ENCODE results near the gene ADAMTS14.

The ADAMTS14 gene

DNA sequence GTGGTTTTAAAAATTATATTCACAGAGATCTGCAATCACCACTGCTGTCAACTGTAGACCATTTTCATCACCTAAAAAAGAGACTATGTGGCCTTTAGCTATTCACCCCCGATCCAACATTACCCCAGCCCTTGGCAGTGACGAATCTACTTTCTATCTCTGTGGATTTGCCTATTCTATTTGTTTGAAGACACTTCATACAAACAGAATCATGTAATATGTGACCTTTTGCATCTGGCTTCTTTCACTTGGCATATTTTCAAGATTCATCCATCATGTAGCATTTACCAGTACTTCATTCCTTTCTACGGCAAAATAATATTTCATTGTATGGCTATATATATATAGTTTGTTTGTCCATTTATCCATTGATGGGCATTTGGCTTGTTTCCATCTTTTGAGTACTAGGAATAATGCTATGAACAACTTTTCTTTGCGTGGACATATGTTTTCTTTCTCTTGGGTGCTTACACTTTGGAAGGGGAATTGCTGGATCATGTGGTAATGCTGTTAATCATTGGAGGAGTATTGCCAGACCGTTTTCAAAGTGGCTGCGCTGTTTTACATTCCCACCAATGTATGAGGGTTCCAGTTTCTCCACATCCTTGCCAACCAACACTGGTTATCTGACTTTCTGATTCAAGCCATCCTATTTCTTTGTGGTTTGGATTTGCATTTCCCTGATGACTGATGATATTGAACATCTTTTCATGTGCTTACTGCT, 22.3 kb downstream of the ADAMTS14 start:
- no peak for DNase-seq (ENCODE audit: low spot score)

DNA sequence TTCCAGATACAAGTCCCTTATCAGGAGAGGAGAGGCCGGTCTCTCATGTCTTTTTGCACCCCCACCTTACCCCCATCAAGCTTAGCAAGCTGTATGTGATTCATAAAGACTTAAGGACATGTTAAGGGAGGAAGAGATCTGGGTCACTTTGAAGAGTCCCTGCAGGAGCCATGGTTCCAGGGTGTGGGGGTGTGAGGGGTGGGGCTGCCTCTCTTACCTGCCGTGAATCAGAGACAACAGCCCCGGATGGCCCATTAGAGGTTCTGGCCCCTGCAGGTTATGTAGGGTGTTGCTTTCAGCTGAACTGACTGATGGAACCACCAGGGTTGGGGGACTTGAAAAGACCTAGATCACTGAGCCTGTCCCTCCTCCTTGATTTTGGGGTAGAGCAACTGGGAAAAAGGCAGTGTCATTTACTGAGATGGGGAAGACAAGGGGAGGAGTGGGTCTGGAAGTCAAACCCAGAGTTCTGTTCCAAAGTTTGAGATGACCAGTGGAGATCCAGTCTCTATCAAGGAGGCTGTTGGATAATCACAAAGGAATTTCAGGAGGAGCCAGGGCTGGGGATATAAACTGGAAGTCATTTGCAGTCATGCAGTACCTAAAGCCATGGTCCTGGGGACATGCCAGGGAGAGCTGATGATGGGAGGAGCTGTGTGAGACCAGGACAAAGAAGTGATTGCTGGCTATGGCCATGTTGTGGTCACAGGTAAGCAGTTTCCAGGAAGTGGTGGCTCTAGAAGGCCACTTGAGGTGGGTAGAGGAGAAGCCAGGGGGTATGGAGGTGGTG, 23.1 kb downstream of the ADAMTS14 start:
- no peak for DNase-seq (ENCODE audit: low spot score)

GRCh38 chr10:70698211-70698610, 25.9 kb downstream of the ADAMTS14 start:
- no peak for DNase-seq (ENCODE audit: low spot score)

DNA sequence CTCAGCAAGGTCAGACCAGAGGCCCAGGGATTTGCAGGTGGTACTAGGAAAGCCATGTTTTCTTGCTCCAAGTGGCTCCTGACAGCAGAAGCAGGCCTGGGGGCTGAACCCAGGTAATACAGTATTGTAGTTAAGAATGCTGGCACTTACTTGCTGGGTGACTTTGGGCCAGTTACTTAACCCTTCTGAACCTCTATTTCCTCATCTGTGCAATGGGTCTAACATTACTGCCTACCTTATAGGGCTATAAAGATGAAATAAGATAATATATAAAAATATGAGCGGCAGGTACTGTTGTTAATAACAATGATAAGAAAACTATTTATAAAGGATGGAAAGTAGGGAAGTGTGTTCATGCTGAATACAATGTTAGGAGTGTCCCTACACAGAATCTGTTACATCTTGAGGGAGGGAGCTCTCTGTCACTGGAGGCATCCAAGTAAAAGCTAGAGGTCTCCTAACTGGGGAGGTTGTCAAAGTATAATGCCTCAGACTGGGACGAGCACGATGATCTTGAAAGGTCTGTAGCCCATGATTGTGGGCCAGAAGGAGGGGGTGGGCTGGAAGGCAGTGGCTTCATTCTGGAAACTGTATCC, 26.9 kb downstream of the ADAMTS14 start:
- no peak for DNase-seq (ENCODE audit: low spot score)

DNA sequence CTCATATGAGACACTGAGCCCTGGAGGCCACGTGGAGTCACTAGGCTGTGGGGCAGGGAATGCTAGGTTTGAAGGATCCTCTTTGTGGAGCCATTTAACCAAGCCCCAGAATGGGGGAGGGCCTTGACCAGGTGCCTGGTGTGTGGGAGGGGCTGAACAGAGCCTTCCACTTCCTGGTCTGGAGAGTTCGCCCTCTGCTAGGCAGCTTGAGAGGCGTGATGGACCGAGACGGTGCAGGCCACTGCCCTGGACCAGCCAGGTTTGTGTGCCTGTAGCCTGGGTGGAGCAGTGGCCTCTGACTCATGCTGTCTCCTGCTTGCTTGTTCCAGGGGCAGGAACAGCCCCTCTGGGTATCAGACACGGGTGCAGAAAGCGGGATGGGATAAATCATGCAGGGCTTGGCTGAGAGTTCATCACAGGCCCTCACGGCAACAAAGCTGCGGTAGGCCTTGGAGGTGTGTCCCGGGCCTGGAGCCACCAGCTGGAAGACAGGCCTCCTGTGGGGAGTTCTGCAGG, 27.4 kb downstream of the ADAMTS14 start:
- DNase-seq (ENCODE audit: low spot score), result no peak

DNA sequence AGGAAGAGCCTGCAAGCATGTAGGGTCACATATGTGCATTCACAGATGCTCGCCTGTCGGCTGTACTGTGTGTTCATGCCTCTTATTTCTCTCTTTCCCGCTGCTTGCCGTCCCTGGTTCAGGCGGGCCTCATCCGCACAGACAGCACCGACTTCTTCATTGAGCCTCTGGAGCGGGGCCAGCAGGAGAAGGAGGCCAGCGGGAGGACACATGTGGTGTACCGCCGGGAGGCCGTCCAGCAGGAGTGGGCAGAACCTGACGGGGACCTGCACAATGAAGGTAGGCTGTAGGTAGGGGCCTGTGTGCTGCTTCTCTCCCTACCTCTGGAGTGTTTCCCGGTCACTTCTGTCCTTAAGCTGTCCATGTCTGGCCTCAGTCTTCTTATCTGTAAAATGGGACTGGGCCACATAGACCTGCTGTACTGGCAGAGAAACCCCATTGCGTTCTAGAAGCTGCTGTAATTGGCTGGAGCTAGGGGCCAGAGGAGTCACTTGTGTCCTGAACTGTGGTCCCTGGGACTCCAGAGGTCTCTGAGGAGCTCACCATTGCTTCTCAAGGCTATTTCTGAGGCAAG, 30.0 kb downstream of the ADAMTS14 start:
- no peak for DNase-seq (ENCODE audit: low spot score)

GRCh38 chr10:70704211-70704610, 31.9 kb downstream of the ADAMTS14 start:
- no peak for DNase-seq (ENCODE audit: low spot score)

- DNase-seq (ENCODE audit: low spot score), result no peak
These were observed 33.0 kb downstream of the ADAMTS14 start for GRCh38 chr10:70705121-70705861.

DNA sequence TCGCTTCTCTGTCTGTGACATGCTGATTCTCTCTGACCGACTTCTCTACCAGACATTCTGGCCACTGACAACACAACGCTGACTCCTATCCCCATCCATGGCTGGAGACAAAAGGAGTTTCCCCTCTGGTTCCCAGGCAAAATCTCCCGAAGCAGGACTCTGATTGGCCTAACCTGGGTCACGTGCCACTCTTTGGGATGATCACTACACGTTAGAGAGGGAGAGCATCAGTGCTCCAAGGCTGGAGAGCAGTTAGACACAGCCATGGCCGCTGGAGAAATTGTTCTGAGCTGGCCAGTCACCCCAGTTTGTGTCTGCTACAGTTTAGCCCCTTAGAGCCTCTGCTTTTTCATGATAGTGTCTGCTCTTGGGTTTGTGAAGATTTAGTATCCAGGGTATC, 38.9 kb downstream of the ADAMTS14 start:
- no peak for DNase-seq (ENCODE audit: low spot score)

DNA sequence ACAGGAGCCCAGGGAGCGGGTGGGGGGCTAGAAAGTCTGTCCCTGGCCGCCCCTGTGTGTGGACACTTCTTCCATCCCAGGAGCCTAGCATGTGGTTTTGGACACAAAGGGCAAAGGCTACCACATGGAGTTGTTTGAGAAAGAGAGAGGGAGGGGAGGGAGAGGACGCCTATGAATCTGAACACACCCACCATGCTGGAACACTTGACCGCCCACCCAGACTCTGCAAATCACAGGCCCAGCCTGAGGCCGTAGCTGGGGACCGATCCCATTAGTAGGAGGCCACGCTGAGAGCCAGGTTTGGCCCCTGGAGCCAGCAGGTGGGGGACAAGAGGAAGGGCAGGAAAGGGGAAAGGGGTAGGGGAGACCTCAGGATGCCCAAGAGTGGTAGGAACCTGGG, 39.6 kb downstream of the ADAMTS14 start:
- no peak for DNase-seq (ENCODE audit: low spot score)

- peak; percentile 71 for DNase-seq (ENCODE audit: low spot score)
These were observed 41.9 kb downstream of the ADAMTS14 start for GRCh38 chr10:70714245-70714644.

DNA sequence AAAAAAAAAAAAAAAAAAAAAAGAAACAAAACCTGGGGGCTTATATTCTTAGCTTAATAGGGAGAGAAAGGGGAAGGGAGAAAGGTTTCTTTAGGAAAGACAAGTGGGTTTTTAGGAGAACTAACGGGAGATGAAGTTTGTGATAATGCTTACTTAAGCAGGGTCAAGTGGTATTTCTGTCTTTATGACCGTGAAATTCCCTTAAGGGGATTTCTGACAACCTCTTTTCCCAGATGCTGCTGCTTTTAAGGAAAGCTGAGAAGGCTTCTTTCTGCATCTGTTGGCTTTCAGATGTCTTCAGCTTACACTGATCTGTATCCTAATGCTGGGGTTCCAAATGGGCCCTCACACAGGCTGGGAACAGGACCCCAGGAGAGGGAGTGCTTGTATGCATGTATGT, 42.6 kb downstream of the ADAMTS14 start:
- no peak for DNase-seq (ENCODE audit: low spot score)

GRCh38 chr10:70715853-70716795, 43.8 kb downstream of the ADAMTS14 start:
- DNase-seq (ENCODE audit: low spot score), result peak; percentile 15

- no peak for DNase-seq (ENCODE audit: low spot score)
These were observed 50.6 kb downstream of the ADAMTS14 start for GRCh38 chr10:70722820-70723424.

DNA sequence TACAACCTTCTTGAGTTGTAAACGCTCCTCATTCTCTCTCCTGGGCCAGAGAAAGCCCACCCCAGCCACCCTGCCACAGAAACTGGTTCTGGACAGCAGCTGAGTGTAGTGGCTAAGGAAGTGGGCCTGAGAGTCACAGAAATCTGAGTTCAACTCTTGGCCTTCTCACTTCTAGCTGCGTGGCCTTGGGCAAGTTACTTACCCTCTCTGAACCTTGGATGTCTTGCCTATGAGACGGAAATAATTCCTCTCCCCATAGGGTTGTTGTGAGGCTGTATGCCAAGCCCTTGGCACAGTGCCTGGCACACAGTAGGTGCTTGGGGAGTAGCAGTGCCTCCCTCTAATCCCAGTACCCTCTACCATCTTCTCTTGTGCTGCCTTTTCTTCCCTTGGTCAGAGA, 51.5 kb downstream of the ADAMTS14 start:
- no peak for DNase-seq (ENCODE audit: low spot score)

DNA sequence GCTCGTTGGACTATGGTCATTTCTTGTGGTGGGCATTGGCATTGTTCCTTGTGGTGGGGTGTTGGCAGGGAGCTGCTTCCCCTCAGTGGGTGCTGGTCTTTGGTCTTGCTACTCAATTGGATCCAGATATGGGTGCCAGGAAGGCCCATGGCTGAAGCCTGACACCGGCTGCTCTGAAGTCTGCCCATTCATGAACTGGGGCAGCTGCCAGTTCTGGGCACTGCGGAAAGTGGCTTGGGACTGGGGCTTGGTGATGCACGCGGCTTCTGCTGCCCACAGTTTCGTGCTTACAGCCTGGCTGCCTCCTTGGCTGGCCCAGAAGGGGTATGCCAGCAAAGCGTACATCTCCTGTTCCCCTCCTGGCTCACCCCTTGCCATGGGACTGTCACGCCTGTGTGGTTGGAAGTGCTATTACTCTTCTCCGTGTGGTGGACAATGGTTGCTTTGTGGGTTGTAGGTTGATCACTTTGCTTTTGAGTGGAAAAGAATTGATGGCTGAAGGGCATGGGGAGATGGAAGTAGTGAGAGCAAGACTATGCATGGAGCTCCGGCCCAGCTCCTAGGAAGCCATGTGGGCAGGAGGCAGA, 54.7 kb downstream of the ADAMTS14 start:
- DNase-seq (ENCODE audit: low spot score), result peak; percentile 86

DNA sequence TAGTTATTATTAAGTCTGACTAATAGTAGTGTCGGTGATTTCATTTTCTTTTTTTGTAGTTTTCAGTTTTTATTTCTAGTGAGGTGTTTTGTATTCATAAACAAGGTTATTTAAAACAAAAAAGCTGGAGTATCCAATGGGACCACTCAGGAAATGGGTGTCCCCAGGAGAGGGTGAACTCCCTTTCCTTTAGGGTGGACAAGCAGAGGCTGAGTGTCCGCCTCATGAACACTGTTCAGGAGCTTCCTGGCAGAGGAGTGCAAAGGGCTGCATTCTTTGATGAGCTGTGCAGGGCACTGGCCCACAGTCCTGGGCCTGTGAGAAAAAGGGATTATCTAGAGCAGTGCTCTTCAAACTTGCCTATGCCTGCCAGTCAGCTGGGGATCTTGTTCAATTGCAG, 56.0 kb downstream of the ADAMTS14 start:
- no peak for DNase-seq (ENCODE audit: low spot score)

DNA sequence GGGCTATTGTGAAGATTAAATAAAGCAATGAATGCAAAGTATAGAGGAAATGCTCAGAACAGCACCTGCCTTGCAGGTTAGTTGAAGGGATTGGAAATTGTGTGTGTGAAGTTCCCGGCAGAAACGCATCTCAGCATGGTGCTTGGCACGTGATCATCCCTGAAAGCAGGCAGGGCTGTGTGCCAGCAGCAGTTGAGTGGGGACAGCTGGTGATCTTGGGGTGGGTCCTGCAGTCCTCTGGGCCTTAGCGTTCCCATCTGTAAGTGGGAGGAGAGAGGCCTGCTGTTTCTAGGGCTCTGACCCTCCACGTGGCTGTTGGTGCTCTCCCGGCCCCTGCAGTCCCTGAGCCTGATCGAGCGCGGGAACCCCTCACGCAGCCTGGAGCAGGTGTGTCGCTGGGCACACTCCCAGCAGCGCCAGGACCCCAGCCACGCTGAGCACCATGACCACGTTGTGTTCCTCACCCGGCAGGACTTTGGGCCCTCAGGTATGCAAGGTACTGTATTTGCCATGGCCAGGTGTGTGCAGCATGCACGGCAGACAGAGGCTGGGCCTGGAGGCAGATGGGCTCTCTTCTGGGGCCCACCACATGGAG, 57.6 kb downstream of the ADAMTS14 start:
- no peak for DNase-seq (ENCODE audit: low spot score)

DNA sequence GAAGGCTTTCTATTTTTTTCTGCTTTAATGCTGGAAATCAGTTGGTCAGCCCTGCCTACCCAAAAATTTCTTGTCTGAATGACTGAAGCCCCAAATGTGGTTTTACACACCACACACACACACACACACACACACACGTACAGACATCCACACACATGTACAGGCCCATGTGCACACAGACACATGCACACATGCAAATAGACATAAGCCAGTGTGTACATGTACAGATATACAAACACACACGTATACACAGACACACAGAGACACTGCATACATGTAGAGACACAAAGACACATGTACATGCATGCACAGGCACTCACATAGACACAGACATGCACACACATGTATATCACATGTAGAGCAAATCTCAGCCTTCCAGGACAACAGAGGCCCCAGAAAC, 58.6 kb downstream of the ADAMTS14 start:
- no peak for DNase-seq (ENCODE audit: low spot score)

GRCh38 chr10:70732569-70732968, 60.3 kb downstream of the ADAMTS14 start:
- DNase-seq (ENCODE audit: low spot score), result no peak
